Measurements from ENCODE around the gene DUSP1. TPM values are rescaled to one million over a fixed set of nuclear protein-coding genes. Genes with fewer than 3 reads are reported as not detected.

Gene DUSP1
- total and polyA plus RNA-seq, 10 of the 15 experiments (the other 5 are each of a cell fraction or from before 2014, with no cell fraction given) = 1.4 to 6.2 (median 3.9) TPM

GRCh38 chr5:172790496-172790889 is 19.5 kb upstream of the DUSP1 start:
- Histone ChIP-seq H3K9ac (ENCODE audit: control insufficient read depth, insufficient read depth, low read length) (no peak overlapping the region), H3K79me2 (ENCODE audit: control insufficient read depth, insufficient read depth, low read length) (no peaks in the 10 kb centered on the region), H2AFZ (ENCODE audit: control insufficient read depth, low read depth, low read length) (no peak overlapping the region), H3K36me3 (ENCODE audit: control insufficient read depth in 2 of 2, insufficient read depth in 2 of 2, low read length in 1 of 2) (no peaks in the 10 kb centered on the region), H3K4me2 (ENCODE audit: control insufficient read depth, insufficient read depth) (no peak overlapping the region), H3K4me3 (no peak overlapping the region), H3K27ac (ENCODE audit: control insufficient read depth, insufficient read depth) (no peak overlapping the region), H3K4me1 (ENCODE audit: control insufficient read depth, insufficient read depth, low read length) (peaks cover 22% of the 10 kb centered on the region), H4K20me1 (ENCODE audit: control insufficient read depth, insufficient read depth) (no peaks in the 10 kb centered on the region), H3K27me3 (replicated peaks in 1 of 2; ENCODE audit: control insufficient read depth in 2 of 2, insufficient read depth in 2 of 2, low read length in 1 of 2) (no peaks in the 10 kb centered on the region), H3K9me3 (replicated peaks; ENCODE audit: control insufficient read depth, insufficient read depth, low read length) (peaks cover 5% of the 10 kb centered on the region; the same call in 2 of the 3 replicates)
- ATAC-seq (no peak), FAIRE-seq (no peak), DNase-seq (ENCODE audit: low read depth, low spot score) (no peak)
- RAD21 ChIA-PET (ENCODE audit: unreplicated experiment) = no interaction called here
- intact Hi-C loops (cut with micrococcal nuclease; ENCODE audit: unreplicated experiment) (no loop called here), in situ Hi-C loops (cut with MboI) (no loop called here)
- POLR2A ChIA-PET = interaction anchor here (1.0 to 1.2 kb wide), 2 partner anchors 13 to 17 kb away, joined by 3 to 7 read pairs; no protein-coding TSS in a partner anchor
- BruUV-seq (replicated peaks) = no TSS peak
- CTCF ChIA-PET = interaction anchor here (0.9 to 1.2 kb wide), 3 partner anchors 10 to 76 kb away, joined by 3 read pairs; no protein-coding TSS in a partner anchor
- 62% methylated on average over 5 of the region's 5 CpGs for WGBS (ENCODE audit: insufficient coverage, insufficient replicate concordance, low lambda C conversion rate, missing lambda C conversion rate)
- SMC1A ChIA-PET (ENCODE audit: uncharacterized antibody, unreplicated experiment) = interaction anchor here (1.5 kb wide), 1 partner anchor 25 kb away, joined by 4 read pairs; no protein-coding TSS in a partner anchor
- TF ChIP-seq HDAC2 (IDR thresholded peaks at IDR 0.05) = no peak
- TF ChIP-seq, protein P1, sequence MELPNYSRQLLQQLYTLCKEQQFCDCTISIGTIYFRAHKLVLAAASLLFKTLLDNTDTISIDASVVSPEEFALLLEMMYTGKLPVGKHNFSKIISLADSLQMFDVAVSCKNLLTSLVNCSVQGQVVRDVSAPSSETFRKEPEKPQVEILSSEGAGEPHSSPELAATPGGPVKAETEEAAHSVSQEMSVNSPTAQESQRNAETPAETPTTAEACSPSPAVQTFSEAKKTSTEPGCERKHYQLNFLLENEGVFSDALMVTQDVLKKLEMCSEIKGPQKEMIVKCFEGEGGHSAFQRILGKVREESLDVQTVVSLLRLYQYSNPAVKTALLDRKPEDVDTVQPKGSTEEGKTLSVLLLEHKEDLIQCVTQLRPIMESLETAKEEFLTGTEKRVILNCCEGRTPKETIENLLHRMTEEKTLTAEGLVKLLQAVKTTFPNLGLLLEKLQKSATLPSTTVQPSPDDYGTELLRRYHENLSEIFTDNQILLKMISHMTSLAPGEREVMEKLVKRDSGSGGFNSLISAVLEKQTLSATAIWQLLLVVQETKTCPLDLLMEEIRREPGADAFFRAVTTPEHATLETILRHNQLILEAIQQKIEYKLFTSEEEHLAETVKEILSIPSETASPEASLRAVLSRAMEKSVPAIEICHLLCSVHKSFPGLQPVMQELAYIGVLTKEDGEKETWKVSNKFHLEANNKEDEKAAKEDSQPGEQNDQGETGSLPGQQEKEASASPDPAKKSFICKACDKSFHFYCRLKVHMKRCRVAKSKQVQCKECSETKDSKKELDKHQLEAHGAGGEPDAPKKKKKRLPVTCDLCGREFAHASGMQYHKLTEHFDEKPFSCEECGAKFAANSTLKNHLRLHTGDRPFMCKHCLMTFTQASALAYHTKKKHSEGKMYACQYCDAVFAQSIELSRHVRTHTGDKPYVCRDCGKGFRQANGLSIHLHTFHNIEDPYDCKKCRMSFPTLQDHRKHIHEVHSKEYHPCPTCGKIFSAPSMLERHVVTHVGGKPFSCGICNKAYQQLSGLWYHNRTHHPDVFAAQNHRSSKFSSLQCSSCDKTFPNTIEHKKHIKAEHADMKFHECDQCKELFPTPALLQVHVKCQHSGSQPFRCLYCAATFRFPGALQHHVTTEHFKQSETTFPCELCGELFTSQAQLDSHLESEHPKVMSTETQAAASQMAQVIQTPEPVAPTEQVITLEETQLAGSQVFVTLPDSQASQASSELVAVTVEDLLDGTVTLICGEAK (IDR thresholded peaks at IDR 0.05; ENCODE audit: borderline replicate concordance) = no peak
- no peak for TF ChIP-seq TCF12 (IDR thresholded peaks at IDR 0.05; ENCODE audit: low read depth, low read length)
- no peak for TF ChIP-seq USF1 (IDR thresholded peaks at IDR 0.05; ENCODE audit: borderline replicate concordance, extremely low read length, insufficient read depth, low read depth, low read length)

Data from GM12878 (cell line).